ENCODE data around the gene MAMDC2.
A peak's percentile ranks its signal among the peaks of the same experiment; 100 is the strongest.

The MAMDC2 gene

DNA sequence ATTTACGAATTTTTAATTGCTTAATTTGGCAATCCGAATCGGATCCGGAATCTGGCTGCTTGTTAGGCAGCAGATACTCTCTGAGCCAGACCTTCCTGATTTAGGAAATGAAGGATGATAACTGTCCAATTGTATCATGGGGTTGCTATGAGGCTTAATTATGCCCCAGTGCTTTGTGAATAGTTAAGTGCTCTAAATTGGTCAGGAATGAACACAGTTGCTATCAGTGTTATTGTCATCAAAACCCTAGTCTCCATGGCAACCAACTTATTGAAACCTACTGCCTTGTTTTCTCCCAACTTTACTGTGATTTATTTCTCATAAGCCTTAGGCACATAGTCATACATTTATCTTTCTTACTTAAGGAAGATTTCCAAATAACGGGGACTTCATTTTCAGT, 47.9 kb downstream of the MAMDC2 start:
- no peak for TF ChIP-seq CTCF (IDR thresholded peaks at IDR 0.05)
- peak overlapping the region in 1 of 2 donors; percentile 56 for H3K27ac ChIP-seq
- DNase-seq (ENCODE audit: low spot score): no peak
- no peak overlapping the region for H3K4me3 ChIP-seq

DNA sequence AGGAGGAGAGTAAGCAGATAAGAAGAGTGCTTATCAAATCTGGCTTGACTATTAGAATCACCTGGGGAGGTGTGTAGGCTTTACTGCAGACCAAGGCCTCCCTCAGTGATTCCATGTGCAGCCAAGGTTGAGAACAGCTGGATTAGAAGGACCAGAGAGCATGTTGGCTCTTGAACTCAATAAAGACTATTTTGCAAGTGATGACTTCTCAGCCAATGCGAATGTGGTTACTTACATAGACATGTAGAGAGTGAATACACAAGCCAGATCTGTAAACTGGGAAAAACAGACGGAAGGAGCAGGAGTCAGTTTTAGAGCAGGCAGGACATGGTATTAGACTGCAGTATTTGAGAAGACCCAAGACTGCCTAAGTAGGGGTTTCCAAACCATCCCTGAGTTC, 48.5 kb downstream of the MAMDC2 start:
- Histone ChIP-seq H3K4me3 (no peak overlapping the region), H3K27ac (peak overlapping the region in 1 of 2 donors; percentile 58)
- no peak for DNase-seq (ENCODE audit: low spot score)
- TF ChIP-seq CTCF (IDR thresholded peaks at IDR 0.05): no peak

- H3K27ac ChIP-seq: no peak overlapping the region
- no peak for TF ChIP-seq CTCF (IDR thresholded peaks at IDR 0.05)
- H3K4me3 ChIP-seq: no peak overlapping the region
- DNase-seq (ENCODE audit: low spot score): no peak
Observed at GRCh38 chr9:70093095-70093494, 49.4 kb downstream of the MAMDC2 start.

DNA sequence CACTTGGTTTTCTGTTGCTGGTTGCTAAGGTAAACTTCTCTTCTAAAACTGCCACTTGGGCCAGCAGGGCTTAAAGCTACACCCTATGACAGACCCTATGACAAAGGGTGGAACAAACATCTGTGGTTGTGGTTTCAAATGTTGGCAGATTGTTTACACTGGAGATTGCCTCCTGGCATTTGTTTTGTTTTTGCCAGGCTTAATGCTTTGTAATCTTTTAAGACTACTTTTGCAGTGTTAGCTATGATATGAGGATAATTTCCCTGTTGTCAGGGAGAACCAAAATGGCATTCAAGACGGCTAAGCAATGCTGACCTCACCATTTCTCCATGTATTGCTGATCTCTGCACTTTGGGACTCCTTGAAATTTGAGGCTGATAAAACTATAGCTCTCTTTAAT, 50.3 kb downstream of the MAMDC2 start:
- no peak for TF ChIP-seq CTCF (IDR thresholded peaks at IDR 0.05)
- peak overlapping the region in 1 of 2 donors; percentile 5 for H3K27ac ChIP-seq
- H3K4me3 ChIP-seq: no peak overlapping the region
- DNase-seq (ENCODE audit: low spot score): no peak

DNA sequence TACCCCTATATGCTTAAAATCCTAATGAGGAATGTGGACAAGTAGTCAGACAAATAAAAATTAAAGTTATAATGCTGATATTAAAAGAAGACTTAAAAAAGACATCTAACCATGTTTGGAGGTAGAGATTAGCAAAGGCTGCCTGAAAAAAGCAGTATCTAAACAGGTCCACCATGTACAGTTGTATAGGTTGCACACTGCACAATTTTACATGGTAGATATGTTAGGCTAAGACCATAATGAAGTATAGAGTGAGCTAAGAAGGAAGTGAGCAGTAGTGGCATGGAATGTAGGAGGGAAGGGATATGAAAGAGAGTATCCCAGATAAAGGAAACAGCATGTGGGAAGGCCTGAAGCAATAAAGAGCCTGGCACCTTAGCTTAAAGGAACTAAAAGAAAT, 51.1 kb downstream of the MAMDC2 start:
- Histone ChIP-seq H3K4me3 (no peak overlapping the region), H3K27ac (no peak overlapping the region)
- no peak for TF ChIP-seq CTCF (IDR thresholded peaks at IDR 0.05)
- no peak for DNase-seq (ENCODE audit: low spot score)

GRCh38 chr9:70097187-70097586, 53.5 kb downstream of the MAMDC2 start:
- Histone ChIP-seq H3K4me3 (no peak overlapping the region), H3K27ac (no peak overlapping the region)
- TF ChIP-seq CTCF (IDR thresholded peaks at IDR 0.05): no peak
- DNase-seq (ENCODE audit: low spot score): no peak

DNA sequence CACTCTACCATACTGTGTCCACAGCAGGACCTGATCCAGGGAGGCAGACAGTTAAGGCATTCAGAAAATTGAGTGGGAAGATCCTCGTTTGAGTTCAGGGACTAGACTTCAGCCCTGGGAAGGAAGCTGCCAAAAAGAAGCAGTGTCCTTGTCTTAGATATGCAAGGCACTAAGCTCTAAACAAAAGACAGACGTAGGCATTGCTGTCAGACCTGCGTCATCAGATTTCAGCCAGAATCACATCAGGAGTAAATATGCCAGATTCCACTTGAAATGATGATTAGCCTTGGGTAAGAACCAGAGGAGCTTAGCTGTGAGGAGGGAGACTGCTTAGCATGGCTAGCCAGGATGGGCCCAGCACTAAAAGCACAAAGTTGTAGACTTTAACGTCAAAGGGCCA, 56.7 kb downstream of the MAMDC2 start:
- TF ChIP-seq CTCF (IDR thresholded peaks at IDR 0.05): no peak
- Histone ChIP-seq H3K27ac (peak overlapping the region in 1 of 2 donors; percentile 11), H3K4me3 (no peak overlapping the region)
- no peak for DNase-seq (ENCODE audit: low spot score)

Measured in coronary artery (tissue), 2 donors.